NCI-H748 treated with DMSO at 0.1 percent for 48 hours (cell line): ENCODE results near the gene FAM162A.
"Not testable (repeated sequence)": the region's sequence is repeated elsewhere in the genome, so short reads cannot be mapped to it uniquely, and the experiment has no call there.

Experiments
- DNase-seq: peaks from one replicate; lab custom pipeline; 2025; lab: John Stamatoyannopoulos, UW

FAM162A gene

DNA sequence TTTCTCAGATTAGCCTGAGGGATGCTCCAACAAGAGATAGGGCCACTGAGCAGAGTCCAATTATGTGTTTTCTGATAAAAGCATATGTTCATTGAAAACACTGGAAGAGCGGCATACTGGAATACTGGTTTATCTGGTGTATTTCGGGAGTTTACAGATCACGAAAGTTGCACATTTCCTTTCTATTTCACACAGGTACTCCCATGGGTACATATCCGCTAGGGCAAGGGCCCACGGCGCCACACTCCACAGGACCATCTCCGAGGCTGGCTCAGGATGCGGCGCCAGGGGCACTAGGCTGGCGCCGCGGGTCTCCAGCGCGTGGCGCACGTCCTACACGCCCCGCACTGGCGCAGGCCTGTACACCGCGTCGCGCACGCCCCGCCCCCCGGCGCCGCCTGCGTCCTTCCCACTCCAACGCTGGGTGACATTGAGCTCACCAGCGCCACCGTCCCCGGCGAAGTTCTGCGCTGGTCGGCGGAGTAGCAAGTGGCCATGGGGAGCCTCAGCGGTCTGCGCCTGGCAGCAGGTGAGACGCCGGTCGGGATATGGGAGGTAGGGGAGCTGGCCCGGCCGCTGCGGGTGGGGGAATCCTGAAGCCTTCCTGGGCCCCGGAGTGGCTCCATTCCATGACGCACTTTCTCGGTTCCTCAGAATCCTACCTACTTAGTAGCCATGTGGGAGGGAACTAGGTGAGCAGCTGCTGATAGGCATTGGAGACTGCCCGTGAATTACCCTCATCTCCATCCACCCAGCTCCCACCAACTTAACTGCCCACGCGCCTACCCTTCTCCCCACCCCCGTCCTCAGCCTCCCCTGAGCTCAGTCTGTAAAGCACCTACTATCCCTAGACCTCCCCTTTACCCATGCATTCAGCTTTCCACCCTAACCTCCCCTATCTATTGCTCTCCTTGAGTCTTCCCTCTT is at the start of gene FAM162A:
FAM162A (plus strand) TSS at position 412 of the 927 bp plus-strand sequence; CDS start at position 496, 84 bp downstream.
- peak; percentile 70 for DNase-seq

DNA sequence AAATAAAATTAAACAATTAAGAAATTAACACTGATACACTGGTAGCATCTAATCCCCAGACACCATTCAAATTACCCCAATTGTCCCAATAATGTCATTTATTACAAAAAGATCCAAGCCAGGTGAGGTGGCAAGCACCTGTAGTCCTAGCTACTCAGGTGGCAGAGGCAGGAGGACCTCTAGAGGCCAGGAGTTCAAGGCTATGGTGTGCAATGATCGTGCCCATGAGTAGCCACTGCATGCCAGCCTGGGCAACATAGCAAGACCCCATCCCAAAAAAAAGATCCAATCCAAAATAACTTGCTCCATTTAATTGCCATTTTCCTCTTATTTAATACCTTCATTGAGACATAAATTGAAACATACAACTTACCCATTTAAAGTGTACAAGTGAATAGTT is 41.2 kb upstream of the FAM162A start:
- DNase-seq, result no peak

DNA sequence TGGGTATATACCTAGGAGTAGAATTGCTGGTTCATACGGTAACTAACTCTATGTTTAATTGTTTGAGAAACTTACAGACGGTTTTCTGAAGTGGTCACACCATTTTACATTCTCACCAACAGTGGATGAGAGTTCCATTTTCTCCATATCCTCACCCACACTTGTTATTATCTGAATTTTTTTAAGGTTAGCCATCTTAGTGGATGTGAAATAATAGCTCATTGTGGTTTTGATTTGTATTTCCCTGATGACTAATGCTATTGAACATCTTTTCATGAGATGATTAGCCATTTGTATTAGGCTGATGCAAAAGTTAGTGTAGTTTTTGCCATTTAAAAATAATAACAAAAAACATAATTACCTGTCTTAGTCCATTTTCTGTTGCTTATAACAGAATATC is 40.3 kb upstream of the FAM162A start:
- no peak for DNase-seq

DNA sequence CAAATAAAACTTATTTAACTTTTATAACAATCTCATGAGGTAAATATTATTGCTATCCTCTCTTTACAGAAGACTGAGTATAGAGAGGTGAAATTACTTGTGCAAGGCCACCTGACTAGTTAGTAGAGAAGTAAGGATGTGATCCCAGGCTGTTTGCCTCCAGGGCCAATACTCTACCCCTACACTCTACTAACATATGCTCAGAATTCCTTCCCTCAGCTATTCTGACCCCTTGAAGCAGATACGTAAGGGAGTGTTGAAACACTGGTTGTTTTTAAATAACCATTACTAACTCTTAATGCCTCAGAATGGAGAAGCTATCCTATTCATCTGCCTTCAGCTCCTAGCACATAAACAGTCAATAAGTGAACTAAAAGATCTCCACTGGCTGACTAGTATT is 34.8 kb upstream of the FAM162A start:
- no peak for DNase-seq

- DNase-seq, result no peak
Measured at GRCh38 chr3:122350814-122351418, 33.1 kb upstream of the FAM162A start.

- DNase-seq, result no peak
Measured at GRCh38 chr3:122351612-122352011, 32.4 kb upstream of the FAM162A start.

- no peak for DNase-seq
Measured at GRCh38 chr3:122353215-122353614, 30.8 kb upstream of the FAM162A start.

DNA sequence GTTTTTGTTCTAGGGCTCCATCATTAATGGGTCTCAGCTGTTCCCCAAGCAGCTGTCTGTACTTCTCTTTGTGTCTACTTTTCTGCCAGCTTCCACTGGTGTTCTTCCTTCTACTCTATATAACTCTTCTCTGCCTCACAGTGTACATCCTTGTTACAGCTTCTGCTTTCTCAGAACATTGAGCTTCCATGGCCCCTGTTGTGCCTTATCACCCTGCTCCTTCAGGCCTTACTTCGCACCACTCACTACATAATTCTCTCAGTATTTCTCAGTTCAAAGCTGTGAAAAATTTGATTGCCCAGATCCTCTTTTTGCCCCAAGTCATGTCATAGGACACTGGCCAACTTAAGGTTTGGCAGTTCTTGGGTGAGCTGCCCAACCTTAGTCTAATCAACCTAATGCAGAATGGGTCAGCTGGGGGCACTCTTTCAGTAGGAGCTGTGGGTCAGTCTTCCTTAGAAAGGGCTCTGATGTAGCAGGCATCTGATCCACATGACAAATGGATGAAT is 30.0 kb upstream of the FAM162A start:
- no peak for DNase-seq

DNA sequence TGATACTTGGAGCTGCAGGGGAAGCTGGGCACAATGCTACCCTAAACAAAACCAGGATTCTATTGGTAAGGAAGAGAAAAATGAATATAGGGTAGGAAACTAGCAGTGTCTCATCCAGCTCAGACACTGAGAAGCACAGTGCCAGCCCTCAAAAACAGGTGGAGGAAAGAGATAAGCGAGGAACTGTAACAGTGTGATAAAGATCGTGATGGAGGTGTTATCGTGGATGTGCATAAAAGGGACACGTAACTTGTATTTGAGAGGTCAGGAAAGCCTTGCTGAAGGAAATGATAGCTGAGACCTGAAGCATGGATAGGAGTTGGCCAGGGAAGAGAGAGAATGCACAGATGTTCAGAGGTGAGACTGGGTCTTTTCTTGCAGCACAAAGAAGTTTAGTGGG is 28.4 kb upstream of the FAM162A start:
- DNase-seq, result no peak

GRCh38 chr3:122356402-122356801 is 27.6 kb upstream of the FAM162A start:
- DNase-seq, result peak; percentile 6

GRCh38 chr3:122357828-122358702 is 25.9 kb upstream of the FAM162A start:
- DNase-seq, result no peak

GRCh38 chr3:122358703-122359032 is 25.3 kb upstream of the FAM162A start:
- DNase-seq, result no peak

DNA sequence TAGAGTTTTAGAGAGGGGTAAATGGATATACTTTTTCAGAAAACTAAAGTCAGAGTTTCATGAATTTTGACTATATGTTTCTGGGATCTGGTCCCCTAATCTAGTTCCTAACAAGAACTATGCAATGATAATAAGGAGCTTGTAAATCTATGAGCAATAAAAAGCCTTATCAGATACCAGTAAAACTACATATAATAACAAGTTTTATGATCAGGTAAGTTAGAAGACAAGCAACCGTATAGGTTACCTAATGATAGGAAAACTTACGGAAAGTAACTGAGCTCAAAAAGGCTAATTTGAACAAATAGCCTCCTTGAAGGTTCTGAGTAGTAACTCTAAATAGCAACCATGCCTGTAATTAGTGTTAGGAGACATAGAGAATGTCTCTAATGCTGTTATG is 22.0 kb upstream of the FAM162A start:
- no peak for DNase-seq

DNA sequence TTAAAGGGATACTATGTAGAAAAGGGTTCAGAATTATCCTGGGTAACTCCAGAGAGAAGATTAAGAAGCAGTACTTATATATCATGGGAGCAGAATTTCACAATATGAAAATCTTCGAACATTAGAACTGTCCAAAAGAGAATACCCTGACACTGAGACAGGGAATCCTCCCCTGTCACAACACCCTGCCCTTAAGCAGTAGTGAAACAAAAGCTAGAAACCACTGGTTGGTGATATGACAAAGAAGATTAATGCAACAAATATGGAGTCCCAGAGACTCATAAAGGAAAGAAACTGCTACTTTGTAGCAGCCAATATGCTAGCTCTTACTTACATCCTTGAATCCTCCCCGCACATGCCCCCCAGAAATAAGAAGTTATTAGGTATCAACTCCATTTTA is 19.5 kb upstream of the FAM162A start:
- no peak for DNase-seq

DNA sequence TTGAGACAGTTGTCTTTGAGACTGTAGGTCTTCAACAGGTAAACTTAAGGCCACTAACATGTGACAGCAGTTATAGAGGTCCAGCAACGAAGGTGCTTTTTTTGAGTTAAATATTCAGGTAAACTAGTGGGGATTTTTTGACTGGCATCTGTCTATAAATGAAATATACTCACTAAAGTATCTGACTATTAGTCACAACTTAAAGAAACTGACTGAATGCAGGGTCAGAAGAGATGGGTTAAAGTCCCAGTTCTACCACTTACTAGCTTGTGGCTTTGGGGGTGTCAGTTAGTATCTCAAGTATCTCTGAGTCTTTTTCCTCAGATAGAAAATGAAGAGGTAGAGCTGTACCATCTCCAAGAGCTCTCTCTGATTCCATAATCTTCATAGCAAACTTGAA is 18.9 kb upstream of the FAM162A start:
- DNase-seq, result no peak

GRCh38 chr3:122365582-122366378 is 18.2 kb upstream of the FAM162A start:
- DNase-seq, result not testable (repeated sequence)

GRCh38 chr3:122366379-122366749 is 17.6 kb upstream of the FAM162A start:
- no peak for DNase-seq

GRCh38 chr3:122374034-122374433 is 9.9 kb upstream of the FAM162A start:
- no peak for DNase-seq

DNA sequence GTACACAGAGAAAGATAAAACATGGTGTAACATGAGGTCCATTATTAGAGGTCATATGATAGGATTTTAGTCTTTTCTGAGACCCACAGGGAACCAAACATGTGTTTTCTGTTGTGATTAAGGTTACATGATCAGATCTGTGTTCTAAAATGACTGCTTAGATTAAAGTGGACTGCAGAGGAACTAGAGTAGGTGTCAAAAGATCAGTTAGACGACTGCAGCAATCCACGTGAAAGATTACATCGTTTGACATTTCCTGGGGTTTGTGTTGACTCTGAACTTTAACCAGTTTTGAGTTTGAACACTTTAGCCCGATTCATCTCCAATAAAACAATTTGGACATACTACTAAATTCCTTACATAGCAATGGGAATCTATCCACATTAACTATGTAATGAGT is 6.0 kb upstream of the FAM162A start:
- no peak for DNase-seq

DNA sequence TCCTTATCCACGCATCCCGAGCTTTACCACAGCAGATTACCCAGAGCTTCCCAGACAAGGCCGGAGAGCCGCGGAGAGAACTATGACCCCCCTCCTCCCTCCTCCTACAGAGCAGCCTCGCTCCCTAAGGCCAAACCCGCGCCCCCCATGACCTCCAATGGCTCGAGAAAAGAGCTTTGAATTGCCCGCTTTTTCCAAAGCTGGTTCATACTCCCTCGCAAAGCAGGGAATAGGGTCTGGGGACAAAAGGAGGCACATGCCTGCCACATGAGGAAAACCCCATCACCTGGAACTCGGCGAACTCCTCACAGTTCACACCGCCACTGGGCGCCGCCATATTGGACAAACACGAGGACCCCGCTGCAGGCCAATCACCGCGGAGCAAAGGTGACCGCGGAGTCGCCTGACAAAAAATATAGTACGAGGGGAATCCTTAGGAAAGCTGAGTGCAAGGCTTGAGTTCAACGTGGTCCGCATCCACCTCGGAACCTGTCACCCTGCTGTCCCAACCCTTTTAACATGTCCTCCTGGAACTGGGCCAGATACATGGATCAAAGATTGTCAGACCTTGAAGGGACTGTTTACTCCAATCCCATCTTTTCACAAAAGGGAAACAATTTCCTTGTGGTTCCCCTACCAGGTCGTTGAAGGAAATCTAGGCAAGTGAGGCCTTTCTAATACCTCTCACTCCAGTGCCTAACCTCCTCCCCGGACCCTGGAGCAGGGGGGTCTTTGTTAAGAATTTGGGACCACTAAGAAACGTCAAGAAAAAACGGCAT is 905 bp upstream of the FAM162A start, which contains the start of gene MIX23:
MIX23 (minus strand) TSS at position 344 of the 779 bp plus-strand sequence; CDS start at position 337, 7 bp downstream.
- DNase-seq, result peak; percentile 77

GRCh38 chr3:122387709-122388108 is 3.7 kb downstream of the FAM162A start:
- no peak for DNase-seq
